WTC11 (cell line): ENCODE results near the gene HAP1.

Source experiments
- CTCF ChIP-seq: fragments of 200-600 bp; IDR thresholded peaks from 2 replicates; pipeline ENCODE4 v1.8.0; 2022; ENCODE audit warnings: antibody characterized with exemption
- ETV6 ChIP-seq: sonication (generic); formaldehyde crosslinking; IDR thresholded peaks from 2 replicates; pipeline ENCODE4 v1.8.1; 2022; ENCODE audit warnings: mild to moderate bottlenecking, missing genetic modification reagents
- MAX ChIP-seq: sonication (generic); formaldehyde crosslinking; IDR thresholded peaks from 2 replicates; pipeline ENCODE4 v1.8.0; 2022; ENCODE audit warnings: mild to moderate bottlenecking, missing genetic modification reagents
- MLX ChIP-seq: sonication (generic); formaldehyde crosslinking; IDR thresholded peaks from 2 replicates; pipeline ENCODE4 v1.8.1; 2023; ENCODE audit warnings: mild to moderate bottlenecking, missing genetic modification reagents, moderate library complexity
- PRDM15 ChIP-seq: sonication (generic); formaldehyde crosslinking; IDR thresholded peaks from 2 replicates; pipeline ENCODE4 v1.8.0; 2022; ENCODE audit warnings: missing genetic modification reagents
- TF ChIP-seq, protein P1 (sequence below): sonication (generic); formaldehyde crosslinking; IDR thresholded peaks from 2 replicates; pipeline ENCODE4 v1.8.0; 2023; ENCODE audit warnings: missing genetic modification reagents, mild to moderate bottlenecking, borderline replicate concordance

GRCh38 chr17:41777574-41778188 lies 43.2 kb upstream of the HAP1 start:
- TF ChIP-seq CTCF: no peak
- no peak for TF ChIP-seq ETV6 (CRISPR knock-in tag)
- TF ChIP-seq, protein P1, sequence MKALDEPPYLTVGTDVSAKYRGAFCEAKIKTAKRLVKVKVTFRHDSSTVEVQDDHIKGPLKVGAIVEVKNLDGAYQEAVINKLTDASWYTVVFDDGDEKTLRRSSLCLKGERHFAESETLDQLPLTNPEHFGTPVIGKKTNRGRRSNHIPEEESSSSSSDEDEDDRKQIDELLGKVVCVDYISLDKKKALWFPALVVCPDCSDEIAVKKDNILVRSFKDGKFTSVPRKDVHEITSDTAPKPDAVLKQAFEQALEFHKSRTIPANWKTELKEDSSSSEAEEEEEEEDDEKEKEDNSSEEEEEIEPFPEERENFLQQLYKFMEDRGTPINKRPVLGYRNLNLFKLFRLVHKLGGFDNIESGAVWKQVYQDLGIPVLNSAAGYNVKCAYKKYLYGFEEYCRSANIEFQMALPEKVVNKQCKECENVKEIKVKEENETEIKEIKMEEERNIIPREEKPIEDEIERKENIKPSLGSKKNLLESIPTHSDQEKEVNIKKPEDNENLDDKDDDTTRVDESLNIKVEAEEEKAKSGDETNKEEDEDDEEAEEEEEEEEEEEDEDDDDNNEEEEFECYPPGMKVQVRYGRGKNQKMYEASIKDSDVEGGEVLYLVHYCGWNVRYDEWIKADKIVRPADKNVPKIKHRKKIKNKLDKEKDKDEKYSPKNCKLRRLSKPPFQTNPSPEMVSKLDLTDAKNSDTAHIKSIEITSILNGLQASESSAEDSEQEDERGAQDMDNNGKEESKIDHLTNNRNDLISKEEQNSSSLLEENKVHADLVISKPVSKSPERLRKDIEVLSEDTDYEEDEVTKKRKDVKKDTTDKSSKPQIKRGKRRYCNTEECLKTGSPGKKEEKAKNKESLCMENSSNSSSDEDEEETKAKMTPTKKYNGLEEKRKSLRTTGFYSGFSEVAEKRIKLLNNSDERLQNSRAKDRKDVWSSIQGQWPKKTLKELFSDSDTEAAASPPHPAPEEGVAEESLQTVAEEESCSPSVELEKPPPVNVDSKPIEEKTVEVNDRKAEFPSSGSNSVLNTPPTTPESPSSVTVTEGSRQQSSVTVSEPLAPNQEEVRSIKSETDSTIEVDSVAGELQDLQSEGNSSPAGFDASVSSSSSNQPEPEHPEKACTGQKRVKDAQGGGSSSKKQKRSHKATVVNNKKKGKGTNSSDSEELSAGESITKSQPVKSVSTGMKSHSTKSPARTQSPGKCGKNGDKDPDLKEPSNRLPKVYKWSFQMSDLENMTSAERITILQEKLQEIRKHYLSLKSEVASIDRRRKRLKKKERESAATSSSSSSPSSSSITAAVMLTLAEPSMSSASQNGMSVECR: no peak
- TF ChIP-seq MAX: no peak
- TF ChIP-seq MLX (CRISPR knock-in tag): no peak
- TF ChIP-seq PRDM15 (CRISPR knock-in tag): no peak
